Astrocyte (in vitro differentiated cells and primary cell): ENCODE results near the gene PLEKHA4. TPM values are rescaled to one million over a fixed set of nuclear protein-coding genes. Genes with fewer than 3 reads are reported as not detected.
A peak's percentile ranks its signal among the peaks of the same experiment; 100 is the strongest.

ENCODE experiments used
- DNase-seq: peaks from one replicate; pipeline ENCODE4 v3.0.0-alpha.2; 2010; ENCODE audit warnings: low read depth
- FAIRE-seq: peaks from 2 replicates; lab custom pipeline; 2011; peaks lifted over from hg19 to GRCh38; lab: Jason Lieb, UNC
- H2AFZ ChIP-seq: 2 replicates; pipeline ENCODE4 v1.6.0; 2012; ENCODE audit warnings: low read depth, low read length, inconsistent platforms
- H3K27ac ChIP-seq: 2 replicates; pipeline ENCODE4 v1.5.1; 2011; ENCODE audit warnings: low read depth, low read length, inconsistent platforms
- H3K27me3 ChIP-seq: 2 replicates; pipeline ENCODE4 v1.6.0; 2011; ENCODE audit warnings: low read length, inconsistent platforms; ENCODE audit not compliant: insufficient read depth
- H3K36me3 ChIP-seq: 2 replicates; pipeline ENCODE4 v1.5.1; 2011; ENCODE audit warnings: low read length, inconsistent platforms; ENCODE audit not compliant: insufficient read depth
- H3K4me1 ChIP-seq: 2 replicates; pipeline ENCODE4 v1.5.1; 2011; ENCODE audit warnings: low read length, inconsistent platforms; ENCODE audit not compliant: insufficient read depth
- H3K4me2 ChIP-seq: 2 replicates; pipeline ENCODE4 v1.6.0; 2012; ENCODE audit warnings: low read length, inconsistent platforms
- H3K4me3 ChIP-seq: 2 replicates; pipeline ENCODE4 v1.5.1; 2011; ENCODE audit warnings: low read depth, mild to moderate bottlenecking, low read length, inconsistent platforms; ENCODE audit not compliant: insufficient read depth
- H3K79me2 ChIP-seq: 2 replicates; pipeline ENCODE4 v1.6.0; 2012; ENCODE audit warnings: mild to moderate bottlenecking, low read length, inconsistent platforms; ENCODE audit not compliant: insufficient read depth
- H3K9ac ChIP-seq: 2 replicates; pipeline ENCODE4 v1.6.0; 2012; ENCODE audit warnings: mild to moderate bottlenecking, low read length, inconsistent platforms
- H3K9me3 ChIP-seq: 2 replicates; pipeline ENCODE4 v1.5.1; 2012; ENCODE audit warnings: low read depth, mild to moderate bottlenecking, low read length, inconsistent platforms; ENCODE audit not compliant: insufficient read depth
- H4K20me1 ChIP-seq: 2 replicates; pipeline ENCODE4 v1.6.0; 2012; ENCODE audit warnings: low read length, inconsistent platforms; ENCODE audit not compliant: insufficient read depth
- H3K27ac Mint-ChIP-seq: one replicate; pipeline ENCODE4 v1.8.0; 2021; ENCODE audit warnings: mild to moderate bottlenecking, mixed read lengths; ENCODE audit not compliant: unreplicated experiment
- H3K27me3 Mint-ChIP-seq: one replicate; pipeline ENCODE4 v1.8.0; 2021; ENCODE audit warnings: low read depth, mixed read lengths; ENCODE audit not compliant: unreplicated experiment
- H3K36me3 Mint-ChIP-seq: one replicate; pipeline ENCODE4 v1.8.0; 2021; ENCODE audit warnings: low read depth, mixed read lengths; ENCODE audit not compliant: unreplicated experiment
- H3K4me1 Mint-ChIP-seq: one replicate; pipeline ENCODE4 v1.8.0; 2021; ENCODE audit warnings: low read depth, mixed read lengths; ENCODE audit not compliant: unreplicated experiment
- H3K4me3 Mint-ChIP-seq: one replicate; pipeline ENCODE4 v1.8.0; 2021; ENCODE audit warnings: mild to moderate bottlenecking, moderate library complexity, mixed read lengths; ENCODE audit not compliant: unreplicated experiment
- H3K9me3 Mint-ChIP-seq: one replicate; pipeline ENCODE4 v1.8.0; 2021; ENCODE audit warnings: mild to moderate bottlenecking, mixed read lengths; ENCODE audit not compliant: unreplicated experiment
- CTCF ChIP-seq: IDR thresholded peaks from 2 replicates; pipeline ENCODE4 v1.5.1; 2011; ENCODE audit warnings: low read depth, mild to moderate bottlenecking, inconsistent platforms, low read length, moderate library complexity; ENCODE audit not compliant: insufficient read depth
- EZH2 ChIP-seq: IDR thresholded peaks from 2 replicates; pipeline ENCODE4 v1.6.1; 2012; ENCODE audit warnings: mild to moderate bottlenecking, low read length, inconsistent platforms; ENCODE audit not compliant: insufficient read depth
- total RNA-seq: library from RNA; stranded (reverse); gene quantifications from 2 replicates; pipeline ENCODE4 v1.2.1, GENCODE V29; 2021

The PLEKHA4 gene
- total RNA-seq, 1 donor from 2014 or later: 27.5 TPM

- Histone ChIP-seq H3K27ac (no peak overlapping the region), H3K79me2 (no peaks in the 10 kb centered on the region), H4K20me1 (no peaks in the 10 kb centered on the region), H3K36me3 (no peaks in the 10 kb centered on the region), H3K4me3 (no peak overlapping the region), H3K4me1 (no peaks in the 10 kb centered on the region), H3K9ac (no peak overlapping the region), H3K4me2 (no peak overlapping the region), H3K9me3 (no peaks in the 10 kb centered on the region), H2AFZ (no peak overlapping the region), H3K27me3 (no peaks in the 10 kb centered on the region)
- TF ChIP-seq EZH2 (no peak), CTCF (no peak)
- Mint-ChIP-seq H3K27ac (no peak overlapping the region), H3K4me3 (no peak overlapping the region), H3K9me3 (no peaks in the 10 kb centered on the region), H3K36me3 (peaks cover 32% of the 10 kb centered on the region), H3K4me1 (peaks cover 3% of the 10 kb centered on the region), H3K27me3 (peaks cover 2% of the 10 kb centered on the region)
- DNase-seq: no peak
- no peak for FAIRE-seq
These were observed 9.3 kb downstream of the PLEKHA4 start for GRCh38 chr19:48858984-48859710.

- Histone ChIP-seq H3K4me2 (no peak overlapping the region), H3K4me3 (no peak overlapping the region), H3K27ac (no peak overlapping the region), H3K36me3 (no peaks in the 10 kb centered on the region), H3K4me1 (no peaks in the 10 kb centered on the region), H3K79me2 (no peaks in the 10 kb centered on the region), H3K9ac (no peak overlapping the region), H3K27me3 (no peaks in the 10 kb centered on the region), H3K9me3 (no peaks in the 10 kb centered on the region), H2AFZ (no peak overlapping the region), H4K20me1 (no peaks in the 10 kb centered on the region)
- DNase-seq (no peak), FAIRE-seq (no peak)
- peaks cover 2% of the 10 kb centered on the region for H3K27me3 Mint-ChIP-seq
- peak overlapping the region; percentile 77 for H3K27ac Mint-ChIP-seq
- no peaks in the 10 kb centered on the region for H3K9me3 Mint-ChIP-seq
- H3K4me3 Mint-ChIP-seq: no peak overlapping the region
- peaks cover 29% of the 10 kb centered on the region for H3K36me3 Mint-ChIP-seq
- peaks cover 3% of the 10 kb centered on the region for H3K4me1 Mint-ChIP-seq
- no peak for TF ChIP-seq EZH2
- TF ChIP-seq CTCF: no peak
These were observed 11.5 kb downstream of the PLEKHA4 start for GRCh38 chr19:48856921-48857320.

GRCh38 chr19:48854103-48854502, 14.3 kb downstream of the PLEKHA4 start:
- Histone ChIP-seq H3K4me3 (no peak overlapping the region), H3K4me2 (no peak overlapping the region), H3K79me2 (no peaks in the 10 kb centered on the region), H3K27me3 (no peaks in the 10 kb centered on the region), H3K9ac (no peak overlapping the region), H4K20me1 (no peaks in the 10 kb centered on the region), H3K9me3 (no peaks in the 10 kb centered on the region), H3K27ac (no peak overlapping the region), H3K4me1 (no peaks in the 10 kb centered on the region), H2AFZ (no peak overlapping the region), H3K36me3 (no peaks in the 10 kb centered on the region)
- Mint-ChIP-seq H3K4me3 (no peak overlapping the region), H3K4me1 (peaks cover 3% of the 10 kb centered on the region), H3K9me3 (no peaks in the 10 kb centered on the region), H3K27ac (no peak overlapping the region), H3K36me3 (peaks cover 13% of the 10 kb centered on the region), H3K27me3 (no peaks in the 10 kb centered on the region)
- DNase-seq: no peak
- FAIRE-seq: no peak
- TF ChIP-seq CTCF (no peak), EZH2 (no peak)
